K562 (cell line): ENCODE data around the gene FBXW7. TPM values are rescaled to one million over a fixed set of nuclear protein-coding genes. Genes with fewer than 3 reads are reported as not detected.

Source experiments
- ATAC-seq: fragments of 200-7000 bp; cut with Tn5 transposase; 3 replicates; pipeline ENCODE4 v1.9.1; 2020; ENCODE audit warnings: moderate library complexity
- BruUV-seq: library from RNA; stranded (reverse); fragments of 400-500 nt; replicated peaks from 2 replicates; lab custom pipeline; 2021; lab: Mats Ljungman, UMichigan
- CTCF ChIA-PET: fragments of 300-600 bp; formaldehyde crosslinking; extraction: SDS; loops from one replicate; lab custom pipeline; 2021; ENCODE audit warnings: low intra/inter-chr PET ratio; lab: Yijun Ruan, JAX
- POLR2A ChIA-PET: fragments of 300-600, 350-650 bp; sonication (Branson Sonifier 250); formaldehyde crosslinking; extraction: SDS; loops from one replicate; lab custom pipeline; 2021; ENCODE audit warnings: antibody characterized with exemption, inconsistent platforms; lab: Yijun Ruan, JAX
- DNase-seq, 4 experiments: peaks; one replicate each; pipeline versions ENCODE4 v3.0.0 to v3.0.0-alpha.2; 2011 to 2018; ENCODE audit warnings: low spot score in 3 of 4, mixed read lengths in 3 of 4; ENCODE audit errors: extremely low read depth in 1 of 4
- FAIRE-seq: peaks from 2 replicates; lab custom pipeline; 2011; peaks lifted over from hg19 to GRCh38; lab: Jason Lieb, UNC
- H2AFZ ChIP-seq: 2 replicates; pipeline ENCODE4 v1.6.0; 2011; ENCODE audit warnings: low read depth, low read length, control low read depth, inconsistent platforms
- H3K27ac ChIP-seq: fragments of 200-600 bp; 3 replicates; pipeline ENCODE4 v1.8.0; 2011; ENCODE audit warnings: low read depth, mild to moderate bottlenecking, control low read depth, inconsistent platforms, low read length, moderate library complexity, mixed read lengths; ENCODE audit errors: extremely low read depth
- H3K27me3 ChIP-seq, 2 experiments: fragments of 300-600 bp in 1 of 2; 2 replicates in 1 of 2; 3 replicates in 1 of 2; pipeline versions ENCODE4 v1.6.0 to v1.8.0; 2011; ENCODE audit warnings: inconsistent platforms in 2 of 2, low read length in 2 of 2, mild to moderate bottlenecking in 1 of 2, mixed read lengths in 1 of 2, moderate library complexity in 1 of 2; ENCODE audit not compliant: control insufficient read depth in 2 of 2, insufficient read depth in 2 of 2
- H3K36me3 ChIP-seq: fragments of 300-600 bp; 3 replicates; pipeline ENCODE4 v1.8.0; 2011; ENCODE audit warnings: mild to moderate bottlenecking, low read length, inconsistent platforms; ENCODE audit not compliant: control insufficient read depth, insufficient read depth
- H3K4me1 ChIP-seq, 2 experiments: fragments of 200-600 bp in 1 of 2; replicated peaks in 1 of 2; 2 replicates in 1 of 2; 3 replicates in 1 of 2; pipeline versions ENCODE4 v1.5.1 to v1.8.0; 2011; ENCODE audit warnings: inconsistent platforms in 2 of 2, low read length in 2 of 2, mild to moderate bottlenecking in 1 of 2, mixed read lengths in 1 of 2, moderate library complexity in 1 of 2; ENCODE audit not compliant: control insufficient read depth in 2 of 2, insufficient read depth in 2 of 2
- H3K4me2 ChIP-seq: 2 replicates; pipeline ENCODE4 v1.6.1; 2011; ENCODE audit warnings: low read length, control low read depth, inconsistent platforms, mixed read lengths; ENCODE audit not compliant: insufficient read depth
- H3K4me3 ChIP-seq: fragments of 200-600 bp; sonication (generic), shearing (Covaris generic); 2 replicates; pipeline ENCODE4 v1.5.1; 2016; ENCODE audit warnings: control low read depth, inconsistent platforms
- H3K79me2 ChIP-seq: fragments of 200-600 bp; 3 replicates; pipeline ENCODE4 v1.8.0; 2011; ENCODE audit warnings: low read length, inconsistent platforms; ENCODE audit not compliant: control insufficient read depth, insufficient read depth
- H3K9ac ChIP-seq, 2 experiments: 2 replicates each; pipeline versions ENCODE4 v1.6.0 to v1.6.1; 2011; ENCODE audit warnings: low read depth in 2 of 2, low read length in 2 of 2, control low read depth in 1 of 2, inconsistent platforms in 1 of 2, mild to moderate bottlenecking in 1 of 2, mixed read lengths in 1 of 2; ENCODE audit not compliant: insufficient read depth in 1 of 2
- H3K9me1 ChIP-seq: one replicate; pipeline ENCODE4 v1.6.0; 2011; ENCODE audit warnings: inconsistent platforms, mild to moderate bottlenecking, low read length, moderate library complexity; ENCODE audit not compliant: control insufficient read depth, insufficient read depth
- H3K9me3 ChIP-seq: replicated peaks from 2 replicates; pipeline ENCODE4 v1.5.1; 2011; ENCODE audit warnings: low read depth, low read length, inconsistent platforms; ENCODE audit not compliant: control insufficient read depth, insufficient read depth
- H4K20me1 ChIP-seq: replicated peaks from 2 replicates; pipeline ENCODE4 v1.6.1; 2011; ENCODE audit warnings: low read length, inconsistent platforms, mixed read lengths; ENCODE audit not compliant: control insufficient read depth, insufficient read depth
- BRF2 ChIP-seq: IDR thresholded peaks from 3 replicates; pipeline ENCODE4 v1.6.1; 2011; ENCODE audit warnings: borderline replicate concordance, mild to moderate bottlenecking; ENCODE audit not compliant: insufficient read length, insufficient read depth
- CBX3 ChIP-seq, 2 experiments: IDR thresholded peaks; 1 replicate in 1 of 2; 2 replicates in 1 of 2; pipeline ENCODE4 v1.6.1; 2012; ENCODE audit warnings: inconsistent platforms in 2 of 2, low read length in 2 of 2, borderline replicate concordance in 1 of 2, control low read depth in 1 of 2
- GATAD2B ChIP-seq: fragments of 450-650 bp; IDR thresholded peaks from 2 replicates; pipeline ENCODE4 v1.6.1; 2017; ENCODE audit warnings: mild to moderate bottlenecking, borderline replicate concordance
- NFIC ChIP-seq: fragments of 450-650 bp; IDR thresholded peaks from 2 replicates; pipeline ENCODE4 v1.6.1; 2017; ENCODE audit warnings: mild to moderate bottlenecking, inconsistent platforms
- PYGO2 ChIP-seq: fragments of 450-650 bp; IDR thresholded peaks from 2 replicates; pipeline ENCODE4 v1.6.1; 2016; ENCODE audit warnings: mild to moderate bottlenecking, missing genetic modification characterization, moderate library complexity, missing compliant biosample characterization
- SNAPC5 ChIP-seq: fragments of 250-450 bp; sonication (Bioruptor Pico); IDR thresholded peaks from 2 replicates; pipeline ENCODE4 v1.8.0; 2021; ENCODE audit warnings: moderate library complexity, mild to moderate bottlenecking, inconsistent platforms
- THAP12 ChIP-seq: fragments of 250-450 bp; sonication (Bioruptor Pico); IDR thresholded peaks from 2 replicates; pipeline ENCODE4 v1.9.0; 2021; ENCODE audit warnings: mild to moderate bottlenecking, inconsistent platforms
- ZNF311 ChIP-seq: fragments of 250-450 bp; sonication (Bioruptor Pico); IDR thresholded peaks from 2 replicates; pipeline ENCODE4 v1.4.0; 2020; ENCODE audit warnings: mild to moderate bottlenecking, moderate library complexity
- ZNF449 ChIP-seq: fragments of 250-450 bp; sonication (Bioruptor Pico); IDR thresholded peaks from 2 replicates; pipeline ENCODE4 v1.8.0; 2022; ENCODE audit warnings: moderate library complexity, mild to moderate bottlenecking, inconsistent platforms
- in situ Hi-C: fragments of 300-500 bp; cut with MboI; formaldehyde crosslinking; loops from 4 replicates; pipeline ENCODE4 v1.15.0; 2018; ENCODE audit warnings: inconsistent platforms, mixed read lengths
- intact Hi-C: fragments of 100-400 bp; cut with micrococcal nuclease; formaldehyde crosslinking; loops from 2 replicates; pipeline ENCODE4 v1.14.2; 2022
- polyA plus RNA-seq, 8 experiments: library from polyadenylated mRNA; depleted of rRNA in 4 of 8; stranded (reverse) in 5 of 8; unstranded in 3 of 8; fragments of >200 nt; fragmentation: Nextera tagmentation in 2 of 8; fragmentation: Illumina TruSeq in 1 of 8; extraction: Ambion mirVana in 2 of 8; extraction: Trizol in 1 of 8; gene quantifications; 2 replicates each; pipeline versions ENCODE4 v1.2.1 to v1.2.3, GENCODE V29; 2011 to 2014; ENCODE audit warnings: inconsistent platforms in 1 of 8, missing spikeins in 1 of 8
- total RNA-seq, 7 experiments: library from RNA; depleted of rRNA in 6 of 7; stranded (reverse); fragments of >200 nt in 6 of 7; fragmentation: Illumina TruSeq in 2 of 7; extraction: Trizol in 2 of 7; gene quantifications; 2 replicates each; pipeline versions ENCODE4 v1.2.1 to v1.2.3, GENCODE V29; 2011 to 2021; ENCODE audit warnings: low replicate concordance in 1 of 7

The FBXW7 gene
- total and polyA plus RNA-seq, 9 of the 15 experiments (the other 6 are each of a cell fraction or from before 2014, with no cell fraction given): 6.8 to 44.2 (median 16.4) TPM

GRCh38 chr4:152363086-152363485 lies 172.8 kb downstream of the FBXW7 start:
- no TSS peak for BruUV-seq
- no peak overlapping the region for H3K9ac ChIP-seq
- ATAC-seq: no peak
- H3K4me1 ChIP-seq: no peaks in the 10 kb centered on the region
- DNase-seq: no peak
- intact Hi-C loops: no loop called here
- TF ChIP-seq PYGO2: no peak
- TF ChIP-seq ZNF311: no peak
- TF ChIP-seq GATAD2B: no peak
- TF ChIP-seq CBX3 (IDR thresholded peaks at IDR 0.05; ENCODE audit: borderline replicate concordance in 1 of 2, low read length in 2 of 2): no peak
- TF ChIP-seq THAP12 (CRISPR knock-in tag): no peak
- no peak for TF ChIP-seq NFIC
- TF ChIP-seq ZNF449: no peak
- no peak for TF ChIP-seq BRF2
- no peak for TF ChIP-seq SNAPC5
- H3K27me3 ChIP-seq: no peaks in the 10 kb centered on the region
- H2AFZ ChIP-seq: no peak overlapping the region
- no peak overlapping the region for H3K27ac ChIP-seq
- H3K79me2 ChIP-seq: no peaks in the 10 kb centered on the region
- CTCF ChIA-PET: no interaction called here
- no peaks in the 10 kb centered on the region for H3K9me1 ChIP-seq
- in situ Hi-C loops: no loop called here
- H3K4me2 ChIP-seq: no peak overlapping the region
- no peaks in the 10 kb centered on the region for H4K20me1 ChIP-seq
- H3K9me3 ChIP-seq: no peaks in the 10 kb centered on the region
- no peaks in the 10 kb centered on the region for H3K36me3 ChIP-seq
- no peak overlapping the region for H3K4me3 ChIP-seq
- FAIRE-seq: no peak
- POLR2A ChIA-PET: no interaction called here
